Activated naive CD8-positive, alpha-beta T cell treated with anti-CD3 and anti-CD28 coated beads, Interleukin-2, amount 10 ng/mL, durations not matched to agents 7 days and 5 days (primary cell): Measurements from ENCODE around the gene BCAP29. TPM values are rescaled to one million over a fixed set of nuclear protein-coding genes. Genes with fewer than 3 reads are reported as not detected.
"Not testable (repeated sequence)": the region's sequence is repeated elsewhere in the genome, so short reads cannot be mapped to it uniquely, and the experiment has no call there.

Experiments used
- ATAC-seq: fragments of 150-1000 bp; cut with Tn5 transposase; one replicate; pipeline ENCODE4 v1.10.0; 2021; ENCODE audit warnings: low read depth, moderate library complexity
- POLR2A ChIA-PET: fragments of 350-600 bp; sonication (Branson Sonifier 250); formaldehyde crosslinking; loops from one replicate; lab custom pipeline; 2021; ENCODE audit warnings: antibody characterized with exemption; lab: Charles Lee
- DNase-seq: peaks from one replicate; pipeline ENCODE4 v3.0.0; 2021
- H3K27ac Mint-ChIP-seq: one replicate; pipeline ENCODE4 v1.8.0; 2022; ENCODE audit warnings: mild to moderate bottlenecking, mixed read lengths
- H3K27me3 Mint-ChIP-seq: one replicate; pipeline ENCODE4 v1.8.0; 2022; ENCODE audit warnings: mild to moderate bottlenecking, moderate library complexity, mixed read lengths
- H3K36me3 Mint-ChIP-seq: one replicate; pipeline ENCODE4 v1.8.0; 2021; ENCODE audit warnings: mild to moderate bottlenecking, mixed read lengths
- H3K4me1 Mint-ChIP-seq: one replicate; pipeline ENCODE4 v1.8.0; 2021; ENCODE audit warnings: mixed read lengths
- H3K4me3 Mint-ChIP-seq: one replicate; pipeline ENCODE4 v1.8.0; 2022; ENCODE audit warnings: mild to moderate bottlenecking, moderate library complexity, mixed read lengths
- H3K9me3 Mint-ChIP-seq: one replicate; pipeline ENCODE4 v1.8.0; 2021; ENCODE audit warnings: mixed read lengths
- total RNA-seq, 2 experiments: library from RNA; stranded (reverse); gene quantifications; one replicate each; pipeline ENCODE4 v1.2.3, GENCODE V29; 2021

BCAP29 gene, protein sequence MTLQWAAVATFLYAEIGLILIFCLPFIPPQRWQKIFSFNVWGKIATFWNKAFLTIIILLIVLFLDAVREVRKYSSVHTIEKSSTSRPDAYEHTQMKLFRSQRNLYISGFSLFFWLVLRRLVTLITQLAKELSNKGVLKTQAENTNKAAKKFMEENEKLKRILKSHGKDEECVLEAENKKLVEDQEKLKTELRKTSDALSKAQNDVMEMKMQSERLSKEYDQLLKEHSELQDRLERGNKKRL
- 10 to 100 TPM; 25.2 to 32.6 TPM for total RNA-seq

DNA sequence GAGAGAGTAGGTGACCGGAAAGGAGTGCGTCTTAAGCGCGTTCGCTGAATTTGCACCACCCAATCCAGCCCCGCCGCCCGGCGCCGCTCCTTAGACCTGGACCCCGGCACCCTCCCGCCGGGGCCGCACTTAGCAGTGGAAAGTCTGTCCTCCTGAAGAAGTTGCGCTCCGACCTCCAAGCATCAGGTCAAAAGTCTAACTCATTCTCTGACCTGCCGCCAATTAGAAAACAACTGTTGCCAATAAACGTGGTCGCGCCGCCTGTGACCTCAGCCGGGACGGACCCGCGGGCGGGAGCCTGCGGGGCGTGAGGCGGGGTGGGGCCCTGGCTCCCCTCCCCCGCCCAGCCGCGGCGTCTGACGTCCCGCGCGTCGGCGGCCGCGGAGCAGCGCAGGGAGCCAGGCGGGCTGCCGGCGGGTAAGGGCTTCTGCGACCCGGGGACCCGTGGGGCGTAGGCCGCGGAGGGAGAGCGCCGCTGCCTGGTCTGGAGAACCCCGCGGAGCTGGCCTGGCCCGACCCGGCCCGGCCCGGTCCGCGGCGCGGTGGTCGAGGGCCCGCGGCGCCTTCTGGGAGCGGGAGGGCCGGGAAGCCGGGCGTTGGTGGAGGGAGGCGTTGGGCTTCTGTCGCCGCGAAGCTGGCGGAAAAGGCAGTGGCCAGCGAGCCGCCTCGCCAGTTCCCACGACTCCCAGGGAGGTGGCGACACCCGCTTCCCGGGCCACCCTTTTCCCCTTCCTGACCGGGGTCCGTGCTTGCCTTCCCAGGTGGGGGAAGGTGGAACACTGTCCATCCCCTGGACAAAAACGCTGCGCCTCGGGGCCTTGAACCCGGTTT, at the start of gene BCAP29:
TSS of gene BCAP29 (plus strand) at position 362 of the 831 bp plus-strand sequence. CDS start 527 bp downstream, outside the sequence.
- ATAC-seq (peak; percentile 95), DNase-seq (peak; percentile 83)
- POLR2A ChIA-PET, result interaction anchor here (0.7 to 1.0 kb wide), 3 partner anchors 49 to 163 kb away, joined by 3 to 8 read pairs (median 3); no protein-coding TSS in a partner anchor
- peak within 1 kb of the TSS; percentile 89 for H3K27ac Mint-ChIP-seq
- no peaks in the 10 kb centered on the region for H3K27me3 Mint-ChIP-seq
- peaks cover 18% of the 10 kb centered on the region for H3K4me1 Mint-ChIP-seq
- H3K4me3 Mint-ChIP-seq, result peak within 1 kb of the TSS; percentile 90
- peaks cover 11% of the 10 kb centered on the region for H3K36me3 Mint-ChIP-seq
- no peaks in the 10 kb centered on the region for H3K9me3 Mint-ChIP-seq

DNA sequence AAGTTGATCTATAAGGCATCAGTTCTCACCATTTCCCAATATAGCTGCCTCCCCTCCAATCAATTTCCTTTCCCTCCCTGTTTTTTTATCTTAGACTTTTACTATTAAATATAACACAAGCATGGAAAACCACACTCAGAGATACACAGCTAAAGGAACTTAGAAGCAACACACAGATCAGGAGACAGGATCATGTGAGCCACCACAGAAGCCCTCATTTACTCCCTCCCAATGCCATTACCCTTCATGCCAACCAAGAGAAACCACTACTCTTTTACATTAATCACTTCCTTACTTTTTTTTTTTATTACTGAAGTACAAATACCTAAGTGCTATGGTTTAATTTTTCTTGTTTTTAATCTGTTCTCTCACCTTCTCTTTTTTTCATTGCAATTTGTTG, 49.3 kb upstream of the BCAP29 start:
- DNase-seq, result no peak
- no peak for ATAC-seq
- Mint-ChIP-seq H3K4me3 (no peak overlapping the region), H3K9me3 (peaks cover 6% of the 10 kb centered on the region), H3K27me3 (no peaks in the 10 kb centered on the region), H3K4me1 (peaks cover 17% of the 10 kb centered on the region), H3K36me3 (peaks cover 48% of the 10 kb centered on the region), H3K27ac (no peak overlapping the region)
- POLR2A ChIA-PET, result no interaction called here

DNA sequence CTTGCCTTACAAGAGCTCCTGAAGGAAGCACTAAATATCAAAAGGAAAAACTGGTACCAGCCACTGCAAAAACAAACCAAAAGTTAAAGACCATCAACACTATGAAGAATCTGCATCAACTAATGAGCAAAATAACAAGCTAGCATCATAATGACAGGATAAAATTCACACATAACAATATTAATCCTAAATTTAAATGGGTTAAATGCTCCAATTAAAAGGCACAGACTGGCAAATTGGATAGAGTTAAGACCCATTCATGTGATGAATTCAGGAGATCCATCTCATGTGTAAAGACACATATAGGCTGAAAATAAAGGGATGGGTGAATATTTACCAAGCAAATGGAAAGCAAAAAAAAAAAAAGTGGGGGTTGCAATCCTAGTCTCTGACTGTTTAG, 45.9 kb upstream of the BCAP29 start:
- no peak overlapping the region for H3K4me3 Mint-ChIP-seq
- peaks cover 17% of the 10 kb centered on the region for H3K4me1 Mint-ChIP-seq
- no peak for ATAC-seq

DNA sequence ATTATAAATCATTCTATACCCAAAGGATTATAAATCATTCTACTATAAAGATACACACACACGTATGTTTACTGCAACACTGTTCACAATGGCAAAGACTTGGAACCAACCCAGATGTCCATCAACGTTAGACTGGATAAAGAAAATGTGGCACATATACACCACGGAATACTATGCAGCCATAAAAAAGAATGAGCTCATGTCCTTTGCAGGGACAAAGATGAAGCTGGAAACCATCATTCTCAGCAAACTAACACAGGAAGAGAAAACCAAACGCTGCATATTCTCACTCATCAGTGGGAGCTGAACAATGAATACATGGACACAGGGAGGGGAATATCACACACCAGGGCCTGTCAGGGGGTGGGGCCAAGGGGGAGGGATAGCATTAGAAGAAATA, 42.8 kb upstream of the BCAP29 start:
- Mint-ChIP-seq H3K4me1 (peaks cover 16% of the 10 kb centered on the region), H3K36me3 (peaks cover 62% of the 10 kb centered on the region), H3K9me3 (peaks cover 10% of the 10 kb centered on the region)
- POLR2A ChIA-PET, H3K27me3 Mint-ChIP-seq, H3K4me3 Mint-ChIP-seq, DNase-seq, ATAC-seq, H3K27ac Mint-ChIP-seq: not testable (repeated sequence)

More for the DNA sequence above, 45.9 kb upstream of the BCAP29 start:
- Mint-ChIP-seq H3K36me3 (peaks cover 62% of the 10 kb centered on the region), H3K9me3 (peaks cover 10% of the 10 kb centered on the region), H3K27me3 (no peaks in the 10 kb centered on the region), H3K27ac (no peak overlapping the region)
- no peak for DNase-seq
- POLR2A ChIA-PET, result no interaction called here

DNA sequence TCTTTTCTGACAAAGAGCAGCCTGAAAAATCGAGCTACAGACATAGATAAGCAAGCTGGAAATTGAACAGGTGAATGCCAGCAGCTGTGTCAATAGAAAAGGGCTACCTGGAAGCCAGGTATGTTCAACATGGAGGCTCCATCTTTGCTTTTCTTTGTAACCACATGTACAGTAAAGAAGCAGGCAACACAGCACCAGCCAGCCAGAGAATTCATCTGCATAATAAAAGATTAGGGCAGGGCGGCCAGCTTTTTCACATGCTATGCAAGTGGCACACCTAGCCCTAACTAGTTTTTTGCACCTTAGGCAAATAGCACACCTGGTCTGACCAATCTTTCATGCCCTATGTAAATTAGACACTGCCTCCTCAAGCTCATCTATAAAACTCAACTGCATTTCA, 42.0 kb upstream of the BCAP29 start:
- peaks cover 12% of the 10 kb centered on the region for H3K9me3 Mint-ChIP-seq
- peaks cover 62% of the 10 kb centered on the region for H3K36me3 Mint-ChIP-seq
- DNase-seq (no peak), ATAC-seq (no peak)
- peak overlapping the region; percentile 6 for H3K27ac Mint-ChIP-seq
- H3K27me3 Mint-ChIP-seq, result no peaks in the 10 kb centered on the region
- H3K4me3 Mint-ChIP-seq, result no peak overlapping the region
- POLR2A ChIA-PET, result no interaction called here
- H3K4me1 Mint-ChIP-seq, result peaks cover 16% of the 10 kb centered on the region

DNA sequence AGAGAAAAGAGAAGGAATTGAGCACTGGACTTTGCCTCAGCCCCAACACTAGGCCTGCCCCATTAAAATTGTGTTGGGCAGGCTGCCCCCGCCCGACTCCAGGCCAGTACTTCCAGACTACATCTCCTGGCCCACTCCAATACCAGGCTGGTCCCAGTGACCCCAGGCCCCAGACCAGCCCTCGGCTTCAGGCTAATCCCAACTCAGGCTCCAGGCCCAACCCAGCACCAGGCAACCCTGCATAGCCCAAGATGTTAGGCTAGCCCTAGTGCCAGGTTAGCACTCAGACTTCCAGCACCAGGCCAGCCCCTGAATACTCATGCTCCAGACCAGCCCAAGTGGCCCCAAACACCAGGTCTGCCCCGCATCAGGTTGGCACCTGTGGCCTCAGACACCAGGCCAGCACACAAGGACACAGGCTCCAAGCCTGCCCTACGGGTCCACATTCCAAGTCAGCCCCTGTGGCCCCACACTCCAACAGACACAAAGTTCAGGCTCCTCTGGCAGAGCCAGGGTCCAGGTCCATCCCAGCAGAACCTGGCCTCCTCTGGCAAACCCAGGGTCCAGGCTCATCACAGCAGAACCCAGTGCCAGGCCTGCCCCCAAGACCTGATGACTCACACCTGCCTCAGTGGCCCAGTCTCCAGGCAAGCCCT, 36.6 kb upstream of the BCAP29 start:
- H3K4me3 Mint-ChIP-seq, result no peak overlapping the region
- H3K27ac Mint-ChIP-seq, result no peak overlapping the region
- peaks cover 2% of the 10 kb centered on the region for H3K4me1 Mint-ChIP-seq
- POLR2A ChIA-PET, result no interaction called here
- H3K9me3 Mint-ChIP-seq, result peaks cover 14% of the 10 kb centered on the region
- ATAC-seq (no peak), DNase-seq (no peak)
- H3K27me3 Mint-ChIP-seq, result no peaks in the 10 kb centered on the region
- H3K36me3 Mint-ChIP-seq, result peaks cover 52% of the 10 kb centered on the region

DNA sequence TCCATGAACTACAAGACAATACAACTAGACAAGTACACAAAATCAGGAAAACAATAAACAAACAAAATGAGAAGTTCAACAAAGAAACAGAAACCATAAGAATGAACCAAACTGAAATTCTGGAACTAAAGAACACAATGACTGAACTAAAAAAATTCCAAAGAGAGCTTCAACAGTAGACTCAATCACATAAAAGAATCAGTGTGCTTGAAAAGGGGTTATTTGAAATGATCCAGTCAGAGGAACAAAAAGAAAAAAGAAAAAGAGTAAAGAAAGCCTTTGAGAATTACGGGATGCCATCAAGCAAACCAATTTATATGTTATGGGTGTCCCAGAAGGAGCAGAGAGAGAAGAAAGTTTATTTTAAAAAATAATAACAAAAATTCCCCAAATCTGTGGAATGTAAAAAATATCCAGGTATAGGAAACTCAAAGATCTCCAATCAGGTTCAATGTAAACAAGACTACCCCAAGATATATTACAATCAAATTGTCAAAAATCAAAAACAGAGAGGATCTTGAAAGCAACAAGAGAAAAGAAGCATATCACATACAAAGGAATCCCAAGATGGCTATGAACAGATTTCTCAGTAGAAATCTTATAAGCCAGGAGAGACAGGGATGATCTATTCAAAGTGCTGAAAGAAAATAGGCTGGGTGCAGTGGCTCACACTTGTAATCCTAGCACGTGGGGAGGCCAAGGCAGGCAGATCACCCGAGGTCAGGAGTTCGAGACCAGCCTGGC, 35.0 kb upstream of the BCAP29 start:
- POLR2A ChIA-PET, result no interaction called here
- DNase-seq (no peak), ATAC-seq (no peak)
- Mint-ChIP-seq H3K36me3 (peaks cover 55% of the 10 kb centered on the region), H3K27ac (no peak overlapping the region), H3K4me1 (peaks cover 2% of the 10 kb centered on the region), H3K9me3 (peaks cover 14% of the 10 kb centered on the region), H3K4me3 (no peak overlapping the region), H3K27me3 (no peaks in the 10 kb centered on the region)

DNA sequence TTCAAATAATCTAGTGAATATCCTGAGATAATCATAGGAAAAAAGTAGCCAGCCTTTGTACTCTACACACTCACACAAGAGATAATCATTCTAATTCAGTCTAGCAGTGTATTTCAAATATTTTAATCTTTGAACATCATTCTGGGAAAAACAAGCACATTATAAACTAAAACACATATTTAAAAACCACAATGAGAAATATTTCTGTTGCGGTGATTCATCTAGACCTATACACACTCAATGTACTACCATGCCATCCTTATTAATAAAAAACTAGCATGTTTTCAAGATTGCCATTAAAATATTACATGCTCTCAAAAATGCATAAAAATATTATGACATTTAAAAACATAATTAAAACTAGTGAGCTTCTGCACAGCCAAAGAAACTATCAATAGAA, 28.1 kb upstream of the BCAP29 start:
- Mint-ChIP-seq H3K4me3 (no peak overlapping the region), H3K27ac (no peak overlapping the region), H3K4me1 (peaks cover 9% of the 10 kb centered on the region), H3K36me3 (peaks cover 58% of the 10 kb centered on the region), H3K27me3 (no peaks in the 10 kb centered on the region), H3K9me3 (peaks cover 2% of the 10 kb centered on the region)
- DNase-seq (no peak), ATAC-seq (no peak)
- POLR2A ChIA-PET, result no interaction called here

DNA sequence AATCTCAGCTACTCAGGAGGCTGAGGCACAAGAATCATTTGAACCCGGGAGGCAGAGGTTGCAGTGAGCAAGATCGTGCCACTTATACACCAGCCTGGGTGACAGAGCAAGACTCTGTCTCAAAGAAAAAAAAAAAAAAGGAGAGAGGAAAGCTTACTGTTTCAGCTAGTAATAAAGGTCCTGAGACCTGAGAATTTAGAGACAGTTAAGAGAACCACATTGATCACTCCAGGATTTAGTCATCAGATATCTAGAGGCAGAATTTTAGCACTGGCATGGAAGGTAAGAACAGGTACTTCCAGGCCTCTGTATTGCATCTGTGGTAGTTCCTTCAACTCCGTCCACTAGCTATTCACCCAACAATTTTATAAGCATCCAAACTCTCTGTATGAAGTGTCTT, 24.2 kb upstream of the BCAP29 start:
- H3K9me3 Mint-ChIP-seq, result no peaks in the 10 kb centered on the region
- no peak for DNase-seq
- H3K36me3 Mint-ChIP-seq, result peaks cover 40% of the 10 kb centered on the region
- no peak overlapping the region for H3K4me3 Mint-ChIP-seq
- no peaks in the 10 kb centered on the region for H3K27me3 Mint-ChIP-seq
- POLR2A ChIA-PET, result no interaction called here
- H3K27ac Mint-ChIP-seq, result no peak overlapping the region
- no peak for ATAC-seq
- peaks cover 25% of the 10 kb centered on the region for H3K4me1 Mint-ChIP-seq

DNA sequence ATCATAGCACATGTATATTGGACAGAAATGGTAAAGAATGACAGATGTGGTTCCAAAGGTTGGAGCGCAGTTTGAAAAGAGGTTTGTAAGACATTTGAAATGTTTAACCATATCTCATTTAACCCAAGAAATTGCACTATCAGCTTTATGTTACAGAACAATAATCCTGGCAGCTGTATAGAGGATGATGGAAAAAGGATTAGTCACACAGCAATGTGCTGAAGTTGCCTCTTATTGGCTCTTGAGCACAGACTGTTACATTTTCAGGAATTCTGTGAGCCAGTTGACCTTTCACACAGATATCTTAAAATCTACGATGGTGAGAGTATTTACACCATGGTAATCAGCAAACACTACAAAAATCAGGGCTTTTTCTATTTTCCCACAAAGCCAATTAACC, 20.2 kb upstream of the BCAP29 start:
- no peak for ATAC-seq
- peak overlapping the region; percentile 84 for H3K27ac Mint-ChIP-seq
- peaks cover 44% of the 10 kb centered on the region for H3K4me1 Mint-ChIP-seq
- H3K27me3 Mint-ChIP-seq, result no peaks in the 10 kb centered on the region
- POLR2A ChIA-PET, result no interaction called here
- no peaks in the 10 kb centered on the region for H3K9me3 Mint-ChIP-seq
- peaks cover 21% of the 10 kb centered on the region for H3K36me3 Mint-ChIP-seq
- peak overlapping the region; percentile 76 for H3K4me3 Mint-ChIP-seq
- no peak for DNase-seq

DNA sequence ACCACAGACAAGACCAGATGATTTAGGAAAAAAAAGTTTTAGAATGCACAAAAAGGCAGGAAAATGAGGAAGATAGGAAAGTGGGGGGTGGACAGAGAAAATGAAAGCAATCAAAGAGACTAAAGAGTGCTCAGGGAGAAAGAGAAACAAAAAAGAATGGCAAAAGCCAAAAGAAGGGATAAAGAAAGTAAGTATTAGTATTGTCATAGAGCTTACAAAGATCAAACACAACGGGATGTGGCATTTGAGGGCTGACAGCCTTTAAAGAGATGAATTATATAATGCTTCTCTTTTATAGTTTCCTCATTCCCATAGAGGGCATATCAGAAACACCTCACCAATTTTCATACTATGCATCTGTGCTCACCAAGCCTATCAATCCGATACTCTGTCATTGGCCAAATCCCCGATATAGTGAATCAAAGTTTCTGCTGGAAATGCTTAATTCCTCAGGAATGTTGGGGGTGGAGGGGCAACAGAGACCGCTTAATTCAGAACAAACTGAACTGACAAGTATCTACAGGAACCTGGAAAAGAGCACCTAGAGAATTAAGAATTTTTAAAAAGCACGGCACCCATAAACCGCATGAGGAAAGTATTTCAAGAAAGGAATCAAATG, 19.0 kb upstream of the BCAP29 start:
- no peak for DNase-seq
- no peaks in the 10 kb centered on the region for H3K27me3 Mint-ChIP-seq
- peak overlapping the region; percentile 84 for H3K27ac Mint-ChIP-seq
- POLR2A ChIA-PET, result interaction anchor here (0.6 to 0.7 kb wide), 2 partner anchors 10 to 183 kb away, joined by 3 to 4 read pairs; partner anchors contain the start of gene CBLL1
- ATAC-seq, result peak; percentile 40
- no peaks in the 10 kb centered on the region for H3K9me3 Mint-ChIP-seq
- peak overlapping the region; percentile 76 for H3K4me3 Mint-ChIP-seq
- H3K36me3 Mint-ChIP-seq, result peaks cover 15% of the 10 kb centered on the region
- peaks cover 48% of the 10 kb centered on the region for H3K4me1 Mint-ChIP-seq

DNA sequence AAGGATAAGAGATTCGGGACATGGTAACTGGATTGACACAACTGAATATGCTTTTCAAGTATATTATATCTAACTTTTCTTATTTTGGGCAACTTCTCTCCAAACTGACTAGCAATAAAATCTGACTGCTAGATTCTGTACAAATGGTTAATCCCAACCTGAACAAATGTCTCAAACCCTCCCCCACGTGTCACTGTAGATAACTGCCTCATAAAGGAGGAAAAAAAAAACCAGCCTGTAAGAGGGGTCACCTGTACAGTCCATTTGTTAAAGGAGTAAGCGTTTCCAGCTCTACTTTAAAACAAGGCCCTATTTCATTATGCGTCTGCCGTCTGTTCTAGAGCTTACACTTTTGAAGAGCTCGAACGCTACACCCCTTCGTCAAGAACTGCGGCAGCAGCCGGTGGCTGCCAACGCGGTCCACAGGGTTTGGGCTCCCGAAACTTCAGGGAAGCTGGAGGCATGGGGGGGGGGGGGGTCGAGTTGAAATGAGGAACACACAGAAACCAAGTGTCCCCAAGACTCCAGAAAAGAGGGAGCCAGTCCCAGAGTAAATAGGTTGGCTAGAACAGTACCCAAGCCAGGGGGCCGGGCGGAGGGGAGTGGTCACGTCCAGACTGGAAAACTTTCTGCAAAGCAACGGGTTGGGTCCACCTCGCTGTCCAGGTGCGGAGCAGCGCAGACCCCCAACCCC, 16.8 kb upstream of the BCAP29 start:
- Mint-ChIP-seq H3K9me3 (no peaks in the 10 kb centered on the region), H3K4me3 (peak overlapping the region; percentile 93), H3K27me3 (no peaks in the 10 kb centered on the region), H3K27ac (peak overlapping the region; percentile 95), H3K4me1 (peaks cover 54% of the 10 kb centered on the region), H3K36me3 (peaks cover 7% of the 10 kb centered on the region)
- POLR2A ChIA-PET, result interaction anchor here (0.9 to 1.9 kb wide), 8 partner anchors 57 to 699 kb away, joined by 3 to 12 read pairs (median 4); partner anchors contain the start of genes CBLL1, HBP1 and SLC26A4
- no peak for DNase-seq
- ATAC-seq, result peak; percentile 44
